HEK293T (cell line): ENCODE data around the gene ACTL6A.
"Not testable (repeated sequence)": the region's sequence is repeated elsewhere in the genome, so short reads cannot be mapped to it uniquely, and the experiment has no call there.

Source experiments
- CTCF ChIA-PET: fragments of 350-600 bp; formaldehyde crosslinking; extraction: SDS; loops from one replicate; lab custom pipeline; 2021; ENCODE audit warnings: antibody characterized with exemption, inconsistent platforms; lab: Yijun Ruan, JAX
- POLR2A ChIA-PET: fragments of 350-600 bp; formaldehyde crosslinking; extraction: SDS; loops from one replicate; lab custom pipeline; 2020; ENCODE audit warnings: antibody characterized with exemption, inconsistent platforms; lab: Yijun Ruan, JAX
- DNase-seq: peaks from one replicate; pipeline ENCODE4 v3.0.0; 2012; ENCODE audit warnings: mixed read lengths; ENCODE audit errors: extremely low spot score
- ARNT ChIP-seq: fragments of 450-650 bp; IDR thresholded peaks from 2 replicates; pipeline ENCODE4 v1.6.1; 2017; ENCODE audit warnings: mild to moderate bottlenecking
- BHLHE40 ChIP-seq: fragments of 450-650 bp; IDR thresholded peaks from 2 replicates; pipeline ENCODE4 v1.6.1; 2016; ENCODE audit warnings: mild to moderate bottlenecking, moderate library complexity, borderline replicate concordance
- CTBP1 ChIP-seq: fragments of 450-650 bp; IDR thresholded peaks from 2 replicates; pipeline ENCODE4 v1.6.1; 2016; ENCODE audit warnings: borderline replicate concordance
- ELF4 ChIP-seq: fragments of 450-650 bp; IDR thresholded peaks from 2 replicates; pipeline ENCODE4 v1.6.1; 2017; ENCODE audit warnings: antibody characterized with exemption
- FOXA1 ChIP-seq: fragments of 450-650 bp; IDR thresholded peaks from 2 replicates; pipeline ENCODE4 v1.6.1; 2016; ENCODE audit warnings: mild to moderate bottlenecking
- FOXK2 ChIP-seq: fragments of 450-650 bp; IDR thresholded peaks from 2 replicates; pipeline ENCODE4 v1.6.1; 2016; ENCODE audit warnings: mild to moderate bottlenecking
- FOXM1 ChIP-seq: fragments of 450-650 bp; IDR thresholded peaks from 2 replicates; pipeline ENCODE4 v1.6.1; 2017; ENCODE audit warnings: mild to moderate bottlenecking, borderline replicate concordance
- HDGF ChIP-seq: fragments of 450-650 bp; IDR thresholded peaks from 2 replicates; pipeline ENCODE4 v1.6.1; 2017; ENCODE audit warnings: antibody characterized with exemption, borderline replicate concordance
- L3MBTL2 ChIP-seq: fragments of 450-650 bp; conservative IDR thresholded peaks from 2 replicates; pipeline ENCODE4 v1.6.1; 2016; ENCODE audit warnings: mild to moderate bottlenecking
- LEF1 ChIP-seq: fragments of 450-650 bp; IDR thresholded peaks from 2 replicates; pipeline ENCODE4 v1.6.1; 2017; ENCODE audit warnings: mild to moderate bottlenecking, borderline replicate concordance
- NFRKB ChIP-seq: fragments of 450-650 bp; IDR thresholded peaks from 2 replicates; pipeline ENCODE4 v1.6.1; 2016; ENCODE audit warnings: mild to moderate bottlenecking, moderate library complexity
- SP1 ChIP-seq: fragments of 450-650 bp; IDR thresholded peaks from 2 replicates; pipeline ENCODE4 v1.6.1; 2017
- SUZ12 ChIP-seq: fragments of 450-650 bp; IDR thresholded peaks from 2 replicates; pipeline ENCODE4 v1.6.1; 2016; ENCODE audit warnings: mild to moderate bottlenecking
- TARDBP ChIP-seq: fragments of 450-650 bp; IDR thresholded peaks from 2 replicates; pipeline ENCODE4 v1.6.1; 2016
- ZNF384 ChIP-seq: fragments of 450-650 bp; IDR thresholded peaks from 2 replicates; pipeline ENCODE4 v1.6.1; 2016
- TF ChIP-seq, protein P1 (sequence below): fragments of 450-650 bp; IDR thresholded peaks from 2 replicates; pipeline ENCODE4 v1.6.1; 2016

Gene ACTL6A

DNA sequence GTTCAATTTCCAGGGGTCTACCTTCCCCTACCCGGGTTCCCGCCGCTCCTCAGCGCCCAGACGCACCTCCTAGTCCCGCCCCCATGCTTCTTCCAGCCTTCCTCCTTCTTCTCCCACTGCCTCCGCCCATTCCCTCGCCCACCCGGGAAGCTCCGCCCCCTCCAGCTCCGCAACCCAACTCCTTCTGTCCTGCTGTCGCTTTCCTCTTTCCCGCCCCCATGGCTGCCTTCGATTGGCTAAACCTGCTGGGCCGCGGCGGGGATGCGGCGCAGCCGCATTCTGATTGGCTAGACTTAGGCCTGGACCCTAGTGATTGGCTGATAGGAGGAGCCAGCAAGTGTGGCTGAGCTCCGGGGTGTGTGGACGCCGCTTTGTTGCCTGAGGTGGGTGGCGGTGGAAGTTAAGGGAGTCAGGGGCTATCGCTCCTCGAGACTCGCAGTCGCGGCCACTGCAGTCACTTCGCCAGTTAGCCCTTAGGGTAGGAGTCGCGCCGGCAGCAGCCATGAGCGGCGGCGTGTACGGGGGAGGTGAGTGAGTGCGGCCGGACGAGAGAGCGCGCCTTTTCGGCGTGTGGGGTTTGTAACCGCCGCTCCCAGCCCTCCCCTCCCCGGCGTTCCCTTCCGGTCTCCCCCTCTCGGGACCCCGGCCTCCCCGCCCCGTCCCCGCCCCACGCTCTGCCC, at the start of gene ACTL6A:
TSS of gene ACTL6A (plus strand) at position 336 of the 680 bp plus-strand sequence. CDS start at position 503, 167 bp downstream.
- ChIA-PET CTCF (no interaction called here), POLR2A (interaction anchor here (0.6 to 1.5 kb wide), 11 partner anchors 14 to 238 kb away, joined by 3 to 7 read pairs (median 3); partner anchors contain the start of genes GNB4, MRPL47, NDUFB5 and USP13)
- TF ChIP-seq, protein P1, sequence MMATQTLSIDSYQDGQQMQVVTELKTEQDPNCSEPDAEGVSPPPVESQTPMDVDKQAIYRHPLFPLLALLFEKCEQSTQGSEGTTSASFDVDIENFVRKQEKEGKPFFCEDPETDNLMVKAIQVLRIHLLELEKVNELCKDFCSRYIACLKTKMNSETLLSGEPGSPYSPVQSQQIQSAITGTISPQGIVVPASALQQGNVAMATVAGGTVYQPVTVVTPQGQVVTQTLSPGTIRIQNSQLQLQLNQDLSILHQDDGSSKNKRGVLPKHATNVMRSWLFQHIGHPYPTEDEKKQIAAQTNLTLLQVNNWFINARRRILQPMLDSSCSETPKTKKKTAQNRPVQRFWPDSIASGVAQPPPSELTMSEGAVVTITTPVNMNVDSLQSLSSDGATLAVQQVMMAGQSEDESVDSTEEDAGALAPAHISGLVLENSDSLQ: peak; percentile 91
- no peak for TF ChIP-seq CTBP1
- TF ChIP-seq TARDBP: no peak
- peak; percentile 68 for TF ChIP-seq ELF4
- peak; percentile 91 for DNase-seq

DNA sequence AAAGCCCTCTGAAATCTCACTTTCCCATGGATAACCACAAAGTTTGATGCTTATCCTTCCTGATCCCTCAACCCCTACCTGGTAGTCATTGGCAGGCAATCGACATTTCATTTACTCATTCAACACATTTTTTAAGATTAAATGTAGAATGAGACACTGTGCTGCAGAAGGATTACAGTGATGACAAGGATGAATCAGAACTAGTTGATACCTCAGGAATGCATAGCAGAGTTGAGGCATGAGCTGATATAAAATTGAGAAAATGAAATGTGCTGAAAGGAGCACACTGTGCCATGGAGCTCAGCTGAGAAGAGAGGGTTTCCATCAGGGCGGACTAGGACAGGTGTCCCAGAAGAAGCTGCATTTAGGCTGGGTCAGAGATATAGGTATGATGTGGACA, 48.9 kb upstream of the ACTL6A start:
- POLR2A ChIA-PET: no interaction called here

DNA sequence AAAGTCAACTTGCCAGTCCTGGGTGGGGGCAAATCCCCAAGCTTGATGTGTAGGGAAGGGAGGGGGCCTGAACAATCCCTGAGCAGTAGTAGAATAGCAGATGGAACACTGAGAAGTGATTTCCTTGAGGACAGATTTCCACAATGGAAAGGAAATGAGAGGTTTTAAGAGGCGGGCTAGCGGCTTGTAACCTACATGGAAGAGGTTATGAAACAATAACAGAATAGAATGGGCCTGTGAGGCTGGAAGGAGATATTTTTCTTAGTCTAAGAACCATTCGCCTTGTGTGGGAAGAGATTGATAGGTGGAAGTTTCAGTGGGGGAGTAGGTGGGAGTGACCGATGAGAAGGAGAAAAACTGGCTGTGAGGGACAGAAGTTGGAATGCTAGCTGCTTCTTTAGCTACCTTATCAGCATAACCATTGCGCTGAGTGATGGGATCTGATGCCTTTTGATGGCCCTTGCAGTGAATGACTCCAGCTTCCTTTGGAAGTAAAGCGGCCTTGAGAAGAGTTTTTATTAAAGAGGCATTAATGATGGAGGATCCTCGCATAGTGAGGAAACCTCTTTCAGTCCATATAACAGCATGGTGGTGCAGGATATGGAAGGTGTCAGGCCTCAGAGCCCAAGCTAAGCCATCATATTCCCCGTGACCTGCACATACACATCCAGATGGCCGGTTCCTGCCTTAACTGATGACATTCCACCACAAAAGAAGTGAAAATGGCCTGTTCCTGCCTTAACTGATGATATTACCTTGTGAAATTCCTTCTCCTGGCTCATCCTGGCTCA, 46.1 kb upstream of the ACTL6A start:
- DNase-seq, POLR2A ChIA-PET, CTCF ChIA-PET: not testable (repeated sequence)

More for the DNA sequence above, 48.9 kb upstream of the ACTL6A start:
- no peak for TF ChIP-seq TARDBP
- TF ChIP-seq ELF4: no peak
- no peak for DNase-seq
- CTCF ChIA-PET: no interaction called here

DNA sequence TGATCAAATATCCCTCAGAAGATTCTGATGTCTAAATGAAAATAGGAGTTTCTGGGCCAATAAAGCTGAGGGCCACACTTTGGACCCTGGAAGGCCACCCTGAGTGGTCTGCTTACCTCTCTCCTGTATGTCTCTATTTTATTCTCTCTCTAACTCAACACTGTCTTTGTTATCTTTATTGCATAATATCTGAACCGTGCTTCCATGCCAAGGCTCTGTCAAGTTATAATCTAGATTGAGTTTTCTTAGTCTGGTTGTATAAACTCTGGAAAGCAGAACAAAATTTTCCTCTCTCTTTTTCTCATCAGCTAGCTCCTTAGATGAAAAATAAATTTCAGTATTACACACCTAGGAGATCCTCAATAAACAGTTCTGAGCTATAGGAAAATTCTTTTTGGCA, 36.2 kb upstream of the ACTL6A start:
- no peak for DNase-seq
- ChIA-PET POLR2A (no interaction called here), CTCF (no interaction called here)
- TF ChIP-seq LEF1 (no peak), FOXA1 (no peak), SUZ12 (no peak), CTBP1 (no peak), ZNF384 (no peak), FOXM1 (no peak), ELF4 (no peak), ARNT (no peak), NFRKB (no peak), TARDBP (no peak), SP1 (no peak), BHLHE40 (no peak), HDGF (no peak), L3MBTL2 (no peak), FOXK2 (no peak)
- TF ChIP-seq, protein P1: no peak

DNA sequence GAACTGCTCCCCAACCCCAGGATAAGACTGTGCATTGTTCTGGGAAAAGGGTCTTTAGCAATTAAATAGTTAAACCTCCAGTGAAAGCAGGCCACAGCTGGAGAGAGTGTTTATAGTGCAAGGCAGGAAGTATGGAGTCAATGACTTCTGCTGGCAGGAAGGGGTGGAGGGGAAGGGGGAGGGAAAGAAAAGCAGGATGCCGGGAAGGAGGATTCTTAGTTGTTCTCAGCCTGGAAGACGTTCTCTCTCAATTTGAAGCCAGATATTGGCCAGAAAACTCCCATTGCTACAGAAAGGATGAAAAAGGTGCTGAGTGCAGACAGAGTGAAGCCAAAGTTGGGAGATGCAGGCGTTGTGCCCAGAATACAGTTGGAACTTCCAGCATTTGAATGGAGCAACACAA, 35.7 kb upstream of the ACTL6A start:
- TF ChIP-seq FOXA1 (no peak), L3MBTL2 (peak; percentile 75)
- DNase-seq: peak; percentile 45
- ChIA-PET CTCF (no interaction called here), POLR2A (no interaction called here)

DNA sequence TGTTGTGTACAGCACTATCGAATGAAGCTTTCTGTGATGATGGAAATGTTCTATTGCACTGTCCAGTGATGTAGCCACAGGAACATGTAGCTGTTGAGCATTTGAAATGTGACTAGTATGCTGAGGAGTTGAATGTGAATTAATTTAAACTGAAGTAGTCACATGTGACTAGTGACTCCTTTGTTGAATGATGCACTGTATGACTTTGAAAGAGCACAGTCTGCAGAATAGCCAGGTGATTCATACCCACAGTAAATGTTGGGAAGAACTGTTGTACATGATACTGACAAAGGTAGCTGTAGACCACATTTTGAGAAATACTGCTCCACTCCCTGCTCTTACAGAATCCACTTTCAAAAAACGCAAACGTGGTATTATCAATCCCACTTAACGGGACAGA, 34.0 kb upstream of the ACTL6A start:
- TF ChIP-seq FOXM1 (no peak), FOXK2 (no peak), SP1 (no peak), LEF1 (no peak), CTBP1 (no peak), ZNF384 (no peak), L3MBTL2 (no peak), TARDBP (no peak), NFRKB (no peak), ARNT (no peak), SUZ12 (no peak), BHLHE40 (no peak), ELF4 (no peak), HDGF (no peak)
- TF ChIP-seq, protein P1: no peak
- ChIA-PET POLR2A (no interaction called here), CTCF (no interaction called here)
- DNase-seq: no peak

DNA sequence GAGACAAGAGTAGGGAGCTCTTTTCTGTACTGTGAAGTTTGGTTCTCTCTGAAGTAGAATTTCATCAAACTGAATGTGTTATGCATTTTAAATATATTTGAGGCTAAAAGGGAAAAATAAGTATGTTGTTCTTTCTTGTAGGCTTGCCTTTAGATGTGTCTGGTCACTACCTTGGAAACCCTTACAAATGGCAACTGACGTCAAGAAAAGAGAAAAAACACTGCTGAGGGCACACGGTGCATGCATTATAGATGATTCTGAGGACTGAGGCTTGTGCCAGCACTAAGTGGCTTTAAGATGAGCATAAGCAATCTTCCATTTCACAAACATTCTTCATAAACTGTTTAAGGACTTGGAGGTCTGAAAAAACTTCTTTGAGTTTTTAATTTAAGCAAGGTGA, 31.1 kb upstream of the ACTL6A start:
- CTCF ChIA-PET: no interaction called here
- POLR2A ChIA-PET: no interaction called here
- no peak for TF ChIP-seq ELF4
- TF ChIP-seq FOXM1: no peak
- TF ChIP-seq CTBP1: no peak
- TF ChIP-seq TARDBP: no peak
- no peak for TF ChIP-seq BHLHE40
- TF ChIP-seq LEF1: no peak
- TF ChIP-seq FOXK2: no peak
- no peak for TF ChIP-seq SUZ12
- TF ChIP-seq, protein P1: no peak
- no peak for TF ChIP-seq NFRKB
- no peak for TF ChIP-seq SP1
- no peak for TF ChIP-seq HDGF
- no peak for DNase-seq
